Liver (tissue), 9 donors: ENCODE data around the gene VSIG4. TPM values are rescaled to one million over a fixed set of nuclear protein-coding genes. Genes with fewer than 3 reads are reported as not detected.

Experiments used
- DNase-seq: peaks from one replicate; pipeline ENCODE4 v3.0.0-alpha.2; 2017; ENCODE audit warnings: low spot score
- H3K27ac ChIP-seq, 2 donors: one replicate each; pipeline ENCODE4 v1.7.0; 2013; ENCODE audit warnings: inconsistent platforms in 2 of 2, low read length in 2 of 2, control low read depth in 1 of 2, low read depth in 1 of 2, mild to moderate bottlenecking in 1 of 2
- H3K27me3 ChIP-seq, 4 donors: one replicate each; pipeline versions ENCODE4 v1.6.1 to v1.7.0; 2013; ENCODE audit warnings: low read length in 3 of 4, inconsistent platforms in 1 of 4, mild to moderate bottlenecking in 1 of 4, moderate library complexity in 1 of 4; ENCODE audit not compliant: control insufficient read depth in 4 of 4, insufficient read depth in 4 of 4
- H3K36me3 ChIP-seq, 4 donors: one replicate each; pipeline versions ENCODE4 v1.6.1 to v1.7.0; 2013; ENCODE audit warnings: low read length in 3 of 4, mild to moderate bottlenecking in 3 of 4, low read depth in 1 of 4, moderate library complexity in 1 of 4; ENCODE audit not compliant: control insufficient read depth in 4 of 4, insufficient read depth in 3 of 4
- H3K4me1 ChIP-seq, 4 donors: one replicate each; pipeline versions ENCODE4 v1.6.1 to v1.7.0; 2013; ENCODE audit warnings: low read length in 3 of 4, mild to moderate bottlenecking in 3 of 4, moderate library complexity in 1 of 4; ENCODE audit not compliant: control insufficient read depth in 4 of 4, insufficient read depth in 4 of 4
- H3K4me3 ChIP-seq, 3 donors: one replicate each; pipeline versions ENCODE4 v1.6.1 to v1.7.0; 2013; ENCODE audit warnings: low read length in 3 of 3, control low read depth in 1 of 3, low read depth in 1 of 3, mild to moderate bottlenecking in 1 of 3
- H3K9ac ChIP-seq, 2 donors: one replicate each; pipeline ENCODE4 v1.7.0; 2013; ENCODE audit warnings: low read length in 2 of 2, mild to moderate bottlenecking in 2 of 2, moderate library complexity in 2 of 2, control low read depth in 1 of 2, low read depth in 1 of 2
- H3K9me3 ChIP-seq, 4 donors: one replicate each; pipeline versions ENCODE4 v1.6.1 to v1.7.0; 2013; ENCODE audit warnings: low read length in 3 of 4; ENCODE audit not compliant: control insufficient read depth in 4 of 4
- EGR1 ChIP-seq, 2 donors: IDR thresholded peaks; 2 replicates each; pipeline ENCODE4 v1.6.1; 2016 to 2018; ENCODE audit warnings: antibody characterized with exemption in 2 of 2, low read depth in 2 of 2
- FOXA1 ChIP-seq: IDR thresholded peaks from 2 replicates; pipeline ENCODE4 v1.6.1; 2016; ENCODE audit warnings: antibody characterized with exemption
- FOXA2 ChIP-seq: IDR thresholded peaks from 2 replicates; pipeline ENCODE4 v1.6.1; 2016; ENCODE audit warnings: antibody characterized with exemption
- GABPA ChIP-seq, 2 donors: IDR thresholded peaks in 1 of 2; conservative IDR thresholded peaks in 1 of 2; 2 replicates each; pipeline ENCODE4 v1.6.1; 2016; ENCODE audit warnings: antibody characterized with exemption in 2 of 2, mild to moderate bottlenecking in 1 of 2, moderate library complexity in 1 of 2
- HNF4A ChIP-seq, 2 donors: conservative IDR thresholded peaks; 2 replicates each; pipeline ENCODE4 v1.6.1; 2016; ENCODE audit warnings: antibody characterized with exemption in 2 of 2, mild to moderate bottlenecking in 2 of 2
- HNF4G ChIP-seq: IDR thresholded peaks from 2 replicates; pipeline ENCODE4 v1.6.1; 2016; ENCODE audit warnings: antibody characterized with exemption
- JUND ChIP-seq, 2 donors: IDR thresholded peaks; 2 replicates each; pipeline ENCODE4 v1.6.1; 2016; ENCODE audit warnings: antibody characterized with exemption in 2 of 2
- NR2F2 ChIP-seq: IDR thresholded peaks from 2 replicates; pipeline ENCODE4 v1.6.1; 2016; ENCODE audit warnings: antibody characterized with exemption
- RAD21 ChIP-seq, 2 donors: IDR thresholded peaks; 2 replicates each; pipeline ENCODE4 v1.6.1; 2016; ENCODE audit warnings: antibody characterized with exemption in 2 of 2, mild to moderate bottlenecking in 2 of 2
- REST ChIP-seq: IDR thresholded peaks from 2 replicates; pipeline ENCODE4 v1.6.1; 2016; ENCODE audit warnings: antibody characterized with exemption, mild to moderate bottlenecking
- RXRA ChIP-seq, 2 donors: IDR thresholded peaks; 2 replicates each; pipeline ENCODE4 v1.6.1; 2017 to 2018; ENCODE audit warnings: antibody characterized with exemption in 2 of 2, mild to moderate bottlenecking in 1 of 2
- SP1 ChIP-seq: IDR thresholded peaks from 2 replicates; pipeline ENCODE4 v1.6.1; 2018; ENCODE audit warnings: antibody characterized with exemption, mild to moderate bottlenecking
- TAF1 ChIP-seq: conservative IDR thresholded peaks from 2 replicates; pipeline ENCODE4 v1.6.1; 2016; ENCODE audit warnings: antibody characterized with exemption, mild to moderate bottlenecking
- YY1 ChIP-seq: IDR thresholded peaks from 2 replicates; pipeline ENCODE4 v1.6.1; 2016; ENCODE audit warnings: antibody characterized with exemption, mild to moderate bottlenecking
- WGBS: extraction: QIAGEN DNeasy Blood & Tissue Kit; methylation state at CpG from one replicate; pipeline ENCODE4 v1.1.7; 2013; 5-methylcytosine and 5-hydroxymethylcytosine counted together
- polyA plus RNA-seq, 2 donors: library from polyadenylated mRNA; stranded (reverse) in 1 of 2; unstranded in 1 of 2; fragments of 200-250 nt in 1 of 2; fragments of >200 nt in 1 of 2; fragmentation: Nextera tagmentation in 1 of 2; extraction: Ambion mirVana in 1 of 2; gene quantifications; one replicate each; pipeline versions ENCODE4 v1.2.1 to v1.2.3, GENCODE V29; 2013 to 2015
- total RNA-seq, 2 donors: library from RNA; depleted of rRNA; stranded (reverse); fragments of >200 nt; gene quantifications; one replicate each; pipeline ENCODE4 v1.2.3, GENCODE V29; 2014
- TF ChIP-seq, protein P1 (sequence below): IDR thresholded peaks from 2 replicates; pipeline ENCODE4 v1.6.1; 2016; ENCODE audit warnings: antibody characterized with exemption
- TF ChIP-seq, protein P2 (sequence below): IDR thresholded peaks from 2 replicates; pipeline ENCODE4 v1.6.1; 2016; ENCODE audit warnings: antibody characterized with exemption
- TF ChIP-seq, protein P3 (sequence below): IDR thresholded peaks from 2 replicates; pipeline ENCODE4 v1.6.1; 2016; ENCODE audit warnings: antibody characterized with exemption
- donor health status: healthy.
- donor health status: healthy.
- donor health status: healthy.
- donor health status: healthy.
- donor health status: healthy.

Gene VSIG4
- total and polyA plus RNA-seq, 4 donors = 16.7 to 38.9 (median 36.3) TPM

GRCh38 chrX:66002824-66003680 lies 36.8 kb downstream of the VSIG4 start:
- Histone ChIP-seq H3K36me3 (no peaks in the 10 kb centered on the region), H3K27me3 (peaks cover 0 to 7% (median 0%) of the 10 kb centered on the region in 4 donors), H3K4me3 (no peak overlapping the region), H3K9ac (no peak overlapping the region), H3K27ac (no peak overlapping the region), H3K9me3 (no peaks in the 10 kb centered on the region), H3K4me1 (peaks cover 0 to 4% (median 0%) of the 10 kb centered on the region in 4 donors)
- 85% methylated on average over 11 of the region's 11 CpGs for WGBS
- DNase-seq = no peak
- TF ChIP-seq YY1 (no peak), NR2F2 (no peak), TAF1 (no peak), FOXA1 (no peak), JUND (IDR thresholded peaks at IDR 0.05) (no peak), FOXA2 (no peak), HNF4A (conservative IDR thresholded peaks at IDR 0.05) (no peak), EGR1 (IDR thresholded peaks at IDR 0.05; ENCODE audit: low read depth in 2 of 2) (no peak), RAD21 (IDR thresholded peaks at IDR 0.05) (no peak)
- TF ChIP-seq, protein P1, sequence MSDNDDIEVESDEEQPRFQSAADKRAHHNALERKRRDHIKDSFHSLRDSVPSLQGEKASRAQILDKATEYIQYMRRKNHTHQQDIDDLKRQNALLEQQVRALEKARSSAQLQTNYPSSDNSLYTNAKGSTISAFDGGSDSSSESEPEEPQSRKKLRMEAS = no peak
- TF ChIP-seq, protein P2, sequence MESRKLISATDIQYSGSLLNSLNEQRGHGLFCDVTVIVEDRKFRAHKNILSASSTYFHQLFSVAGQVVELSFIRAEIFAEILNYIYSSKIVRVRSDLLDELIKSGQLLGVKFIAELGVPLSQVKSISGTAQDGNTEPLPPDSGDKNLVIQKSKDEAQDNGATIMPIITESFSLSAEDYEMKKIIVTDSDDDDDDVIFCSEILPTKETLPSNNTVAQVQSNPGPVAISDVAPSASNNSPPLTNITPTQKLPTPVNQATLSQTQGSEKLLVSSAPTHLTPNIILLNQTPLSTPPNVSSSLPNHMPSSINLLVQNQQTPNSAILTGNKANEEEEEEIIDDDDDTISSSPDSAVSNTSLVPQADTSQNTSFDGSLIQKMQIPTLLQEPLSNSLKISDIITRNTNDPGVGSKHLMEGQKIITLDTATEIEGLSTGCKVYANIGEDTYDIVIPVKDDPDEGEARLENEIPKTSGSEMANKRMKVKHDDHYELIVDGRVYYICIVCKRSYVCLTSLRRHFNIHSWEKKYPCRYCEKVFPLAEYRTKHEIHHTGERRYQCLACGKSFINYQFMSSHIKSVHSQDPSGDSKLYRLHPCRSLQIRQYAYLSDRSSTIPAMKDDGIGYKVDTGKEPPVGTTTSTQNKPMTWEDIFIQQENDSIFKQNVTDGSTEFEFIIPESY = no peak
- TF ChIP-seq, protein P3, sequence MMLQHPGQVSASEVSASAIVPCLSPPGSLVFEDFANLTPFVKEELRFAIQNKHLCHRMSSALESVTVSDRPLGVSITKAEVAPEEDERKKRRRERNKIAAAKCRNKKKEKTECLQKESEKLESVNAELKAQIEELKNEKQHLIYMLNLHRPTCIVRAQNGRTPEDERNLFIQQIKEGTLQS = no peak

- no peak overlapping the region for H3K4me3 ChIP-seq
- H3K4me1 ChIP-seq = peaks cover 0 to 4% (median 0%) of the 10 kb centered on the region in 4 donors
- H3K9ac ChIP-seq = no peak overlapping the region
- H3K36me3 ChIP-seq = no peaks in the 10 kb centered on the region
- no peak for DNase-seq
- no peaks in the 10 kb centered on the region for H3K9me3 ChIP-seq
- TF ChIP-seq HNF4A (conservative IDR thresholded peaks at IDR 0.05) = no peak
- no peak for TF ChIP-seq REST
- TF ChIP-seq, protein P1 = no peak
- TF ChIP-seq, protein P3 = no peak
- no peak for TF ChIP-seq HNF4G
- no peak for TF ChIP-seq EGR1 (IDR thresholded peaks at IDR 0.05; ENCODE audit: low read depth in 2 of 2)
- no peak for TF ChIP-seq FOXA2
- TF ChIP-seq RXRA (IDR thresholded peaks at IDR 0.05) = no peak
- TF ChIP-seq SP1 = no peak
- TF ChIP-seq GABPA (IDR thresholded peaks at IDR 0.05 in 1 of 2, conservative IDR thresholded peaks at IDR 0.05 in 1 of 2) = no peak
- no peak for TF ChIP-seq NR2F2
- TF ChIP-seq TAF1 = no peak
- no peak for TF ChIP-seq JUND (IDR thresholded peaks at IDR 0.05)
- no peak for TF ChIP-seq RAD21 (IDR thresholded peaks at IDR 0.05)
- TF ChIP-seq, protein P2 = no peak
- no peak for TF ChIP-seq YY1
- peaks cover 0 to 7% (median 0%) of the 10 kb centered on the region in 4 donors for H3K27me3 ChIP-seq
- no peak overlapping the region for H3K27ac ChIP-seq
Measured at GRCh38 chrX:66001596-66001995, 38.3 kb downstream of the VSIG4 start.
